Heart left ventricle (tissue), 13 donors: ENCODE results near the gene PNN.

Source experiments
- CTCF ChIP-seq, 12 donors: fragments of 200-600 bp; sonication (generic) in 4 of 12; IDR thresholded peaks; one replicate each; pipeline versions ENCODE4 v1.5.0 to v1.8.0; 2018 to 2022; ENCODE audit warnings: antibody characterized with exemption in 12 of 12, mild to moderate bottlenecking in 5 of 12
- POLR2A ChIP-seq, 2 donors: fragments of 450-650 bp; IDR thresholded peaks; one replicate each; pipeline ENCODE4 v1.6.1; 2017; ENCODE audit warnings: antibody characterized with exemption in 2 of 2, mild to moderate bottlenecking in 2 of 2, moderate library complexity in 2 of 2
- donor health status: ischemic (EF 13 %, LVEDD 7.1; RV severe dilation, severe dysfunction).
- donor health status: DM: no; HTN: yes; CAD: no.
- donor health status: DM: no; HTN: no; CAD: no.
- donor health status: ischemic (EF 25% LVEDD 6.9; RV normal size, moderate dysfunction).
- donor health status: ischemic (EF 25% LVEDD 5.7; RV mildly dilated, moderate dysfunction).
- donor health status: ischemic (EF 35%, LVEDD 5.7; RV mildly dilated, moderate dysfunction).
- donor health status: nonischemic (EF 11% LVEDD 7.7; RV severe dilation, severe dysfunction).
- donor health status: DM: yes; HTN: yes; CAD: no.
- donor health status: PGD.
- donor health status: ischemic (EF 29% LVEDD 5.4; RV normal size, mild dysfunction).
- donor health status: nonischemic (EF 23%, LVEDD 6.1; RV moderate dilation, normal function).

- TF ChIP-seq CTCF (IDR thresholded peaks at IDR 0.05) (no peak), POLR2A (IDR thresholded peaks at IDR 0.05) (no peak)
These were observed 36.2 kb downstream of the PNN start for GRCh38 chr14:39211109-39211741.
